H1 (cell line): Measurements from ENCODE around the gene SLC26A4. TPM values are rescaled to one million over a fixed set of nuclear protein-coding genes. Genes with fewer than 3 reads are reported as not detected.

Source experiments
- NANOG ChIP-seq: IDR thresholded peaks from 2 replicates; pipeline ENCODE4 v1.6.1; 2011; ENCODE audit warnings: low read length, low read depth, mild to moderate bottlenecking, inconsistent platforms; ENCODE audit not compliant: insufficient read depth, poor library complexity, severe bottlenecking
- POU5F1 ChIP-seq: IDR thresholded peaks from 2 replicates; pipeline ENCODE4 v1.6.1; 2011; ENCODE audit warnings: low read depth, mild to moderate bottlenecking, low read length, moderate library complexity
- RBBP5 ChIP-seq: IDR thresholded peaks from 2 replicates; pipeline ENCODE4 v1.7.1; 2012; ENCODE audit warnings: low read depth, mild to moderate bottlenecking, inconsistent platforms, low read length, moderate library complexity, borderline replicate concordance
- polyA plus RNA-seq, 7 experiments: library from polyadenylated mRNA; depleted of rRNA in 3 of 7; stranded (reverse) in 5 of 7; unstranded in 2 of 7; fragments of >200 nt in 5 of 7; fragments of 200-250 nt in 2 of 7; gene quantifications; 1 replicate in 5 of 7; 2 replicates in 1 of 7; 4 replicates in 1 of 7; pipeline versions ENCODE4 v1.2.1 to v1.2.3, GENCODE V29; 2011 to 2013; ENCODE audit warnings: missing spikeins in 2 of 7, mixed read lengths in 2 of 7
- total RNA-seq: library from RNA; stranded (reverse); fragmentation: NEBNext Ultra II Directional; extraction: Animal tissue kit (Norgen Biotek cat#: 25700); gene quantifications from 2 replicates; pipeline ENCODE4 v1.2.1, GENCODE V29; 2021

Gene SLC26A4
- total and polyA plus RNA-seq, 2 of the 8 experiments (the other 6 are each of a cell fraction or from before 2014, with no cell fraction given) = 0.11 to 0.35 TPM

- TF ChIP-seq RBBP5 (no peak), NANOG (no peak), POU5F1 (no peak)
These were observed 42.6 kb downstream of the SLC26A4 start (continued) for GRCh38 chr7:107703219-107703618.
